Measurements from ENCODE around the gene CYREN.
"Not testable (repeated sequence)": the region's sequence is repeated elsewhere in the genome, so short reads cannot be mapped to it uniquely, and the experiment has no call there.

CYREN gene

DNA sequence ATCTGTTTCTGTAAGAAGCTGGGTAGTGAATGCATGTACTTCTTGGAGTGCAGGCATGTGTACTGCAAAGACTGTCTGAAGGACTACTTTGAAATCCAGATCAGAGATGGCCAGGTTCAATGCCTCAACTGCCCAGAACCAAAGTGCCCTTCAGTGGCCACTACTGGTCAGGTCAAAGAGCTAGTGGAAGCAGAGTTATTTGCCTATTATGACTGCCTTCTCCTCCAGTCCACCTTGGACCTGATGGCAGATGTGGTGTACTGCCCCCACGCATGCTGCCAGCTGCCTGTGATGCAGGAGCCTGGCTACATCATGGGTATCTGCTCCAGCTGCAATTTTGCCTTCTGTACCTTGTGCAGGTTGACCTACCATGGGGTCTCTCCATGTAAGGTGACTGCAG is 41.6 kb downstream of the CYREN start:
- TF ChIP-seq, protein P1, sequence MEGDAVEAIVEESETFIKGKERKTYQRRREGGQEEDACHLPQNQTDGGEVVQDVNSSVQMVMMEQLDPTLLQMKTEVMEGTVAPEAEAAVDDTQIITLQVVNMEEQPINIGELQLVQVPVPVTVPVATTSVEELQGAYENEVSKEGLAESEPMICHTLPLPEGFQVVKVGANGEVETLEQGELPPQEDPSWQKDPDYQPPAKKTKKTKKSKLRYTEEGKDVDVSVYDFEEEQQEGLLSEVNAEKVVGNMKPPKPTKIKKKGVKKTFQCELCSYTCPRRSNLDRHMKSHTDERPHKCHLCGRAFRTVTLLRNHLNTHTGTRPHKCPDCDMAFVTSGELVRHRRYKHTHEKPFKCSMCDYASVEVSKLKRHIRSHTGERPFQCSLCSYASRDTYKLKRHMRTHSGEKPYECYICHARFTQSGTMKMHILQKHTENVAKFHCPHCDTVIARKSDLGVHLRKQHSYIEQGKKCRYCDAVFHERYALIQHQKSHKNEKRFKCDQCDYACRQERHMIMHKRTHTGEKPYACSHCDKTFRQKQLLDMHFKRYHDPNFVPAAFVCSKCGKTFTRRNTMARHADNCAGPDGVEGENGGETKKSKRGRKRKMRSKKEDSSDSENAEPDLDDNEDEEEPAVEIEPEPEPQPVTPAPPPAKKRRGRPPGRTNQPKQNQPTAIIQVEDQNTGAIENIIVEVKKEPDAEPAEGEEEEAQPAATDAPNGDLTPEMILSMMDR (conservative IDR thresholded peaks at IDR 0.05): no peak

DNA sequence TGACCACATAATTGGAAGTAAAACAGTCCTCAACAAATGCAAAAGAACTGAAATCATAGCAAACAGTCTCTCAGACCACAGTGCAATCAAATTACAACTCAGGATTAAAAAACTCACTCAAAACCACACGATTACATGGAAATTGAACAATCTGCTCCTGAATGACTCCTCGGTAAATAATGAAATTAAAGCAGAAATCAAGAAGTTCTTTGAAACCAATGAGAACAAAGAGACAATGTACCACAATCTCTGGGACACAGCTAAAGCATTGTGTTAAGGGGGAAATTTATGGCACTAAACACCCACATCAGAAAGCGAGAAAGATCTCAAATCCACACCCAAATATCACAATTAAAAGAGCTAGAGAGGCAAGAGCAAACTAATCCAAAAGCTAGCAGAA is 45.9 kb downstream of the CYREN start:
- H3K27ac ChIP-seq: not testable (repeated sequence)

More for the DNA sequence above, 41.6 kb downstream of the CYREN start:
- H3K27ac ChIP-seq: peak overlapping the region; percentile 39

DNA sequence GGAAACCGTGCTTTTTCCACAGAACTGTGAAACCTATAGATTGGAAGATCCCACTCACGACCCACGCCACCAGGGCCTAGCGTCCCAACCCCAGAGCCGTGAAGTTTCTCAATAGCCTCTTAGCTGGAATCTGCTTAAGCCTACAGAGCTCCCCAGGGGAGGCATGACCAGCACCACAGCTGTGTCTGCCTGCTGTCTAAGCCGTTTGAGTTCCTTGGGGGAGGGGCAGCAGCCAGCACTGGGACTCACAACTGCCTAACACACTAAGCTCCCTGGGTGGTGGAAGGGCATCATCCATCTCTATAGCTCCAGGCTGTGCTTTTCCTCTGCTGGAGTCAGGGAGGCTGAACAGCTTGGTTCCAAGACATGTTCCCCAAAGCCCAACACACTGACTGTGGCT is 48.6 kb downstream of the CYREN start:
- TF ChIP-seq, protein P1 (conservative IDR thresholded peaks at IDR 0.05): no peak
- no peak overlapping the region for H3K27ac ChIP-seq

DNA sequence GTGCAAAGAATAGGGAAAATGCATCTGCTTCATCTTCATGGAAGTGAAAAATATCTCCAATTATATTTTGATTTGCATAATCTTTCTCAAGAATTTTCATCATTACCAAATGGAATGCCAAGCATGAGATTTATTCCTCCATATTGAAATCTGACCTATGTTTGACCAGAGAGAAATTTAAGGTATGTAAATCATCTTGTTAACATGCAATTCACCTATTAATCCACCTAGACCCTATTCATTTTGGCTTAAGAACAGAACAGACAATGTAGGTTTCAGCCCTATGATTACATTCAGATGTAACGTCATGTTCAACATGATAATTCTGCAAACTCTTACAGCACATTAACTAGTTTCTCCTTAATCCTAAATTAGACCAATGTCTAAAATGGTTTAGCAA is 53.4 kb downstream of the CYREN start:
- no peak overlapping the region for H3K27ac ChIP-seq
- TF ChIP-seq, protein P1 (conservative IDR thresholded peaks at IDR 0.05): no peak
